Type B pancreatic cell (in vitro differentiated cells): ENCODE measurements around the gene UNC119. TPM values are rescaled to one million over a fixed set of nuclear protein-coding genes. Genes with fewer than 3 reads are reported as not detected.

Experiments
- DNase-seq: peaks from one replicate; pipeline ENCODE4 v3.0.0; 2021; ENCODE audit warnings: mixed read lengths; ENCODE audit not compliant: unreplicated experiment; ENCODE audit errors: extremely low spot score
- H3K27ac Mint-ChIP-seq: 2 replicates; pipeline ENCODE4 v1.8.0; 2021; ENCODE audit warnings: mild to moderate bottlenecking, mixed read lengths
- H3K27me3 Mint-ChIP-seq: 2 replicates; pipeline ENCODE4 v1.8.0; 2021; ENCODE audit warnings: mixed read lengths
- H3K36me3 Mint-ChIP-seq: 2 replicates; pipeline ENCODE4 v1.8.0; 2021; ENCODE audit warnings: mixed read lengths
- H3K4me1 Mint-ChIP-seq: one replicate; pipeline ENCODE4 v1.8.0; 2021; ENCODE audit warnings: mixed read lengths; ENCODE audit not compliant: unreplicated experiment
- H3K4me3 Mint-ChIP-seq: 2 replicates; pipeline ENCODE4 v1.8.0; 2021; ENCODE audit warnings: mild to moderate bottlenecking, mixed read lengths
- H3K9me3 Mint-ChIP-seq: 2 replicates; pipeline ENCODE4 v1.8.0; 2021; ENCODE audit warnings: mixed read lengths
- total RNA-seq: library from RNA; stranded (reverse); gene quantifications from 2 replicates; pipeline ENCODE4 v1.2.1, GENCODE V29; 2021; ENCODE audit warnings: low replicate concordance
- TF ChIP-seq, protein P1 (sequence below): fragments of 200-600 bp; sonication (generic); conservative IDR thresholded peaks from 2 replicates; pipeline ENCODE4 v1.5.0; 2021; ENCODE audit warnings: antibody characterized with exemption, mild to moderate bottlenecking

The UNC119 gene
- total RNA-seq, 1 donor from 2014 or later = 52.2 TPM

DNA sequence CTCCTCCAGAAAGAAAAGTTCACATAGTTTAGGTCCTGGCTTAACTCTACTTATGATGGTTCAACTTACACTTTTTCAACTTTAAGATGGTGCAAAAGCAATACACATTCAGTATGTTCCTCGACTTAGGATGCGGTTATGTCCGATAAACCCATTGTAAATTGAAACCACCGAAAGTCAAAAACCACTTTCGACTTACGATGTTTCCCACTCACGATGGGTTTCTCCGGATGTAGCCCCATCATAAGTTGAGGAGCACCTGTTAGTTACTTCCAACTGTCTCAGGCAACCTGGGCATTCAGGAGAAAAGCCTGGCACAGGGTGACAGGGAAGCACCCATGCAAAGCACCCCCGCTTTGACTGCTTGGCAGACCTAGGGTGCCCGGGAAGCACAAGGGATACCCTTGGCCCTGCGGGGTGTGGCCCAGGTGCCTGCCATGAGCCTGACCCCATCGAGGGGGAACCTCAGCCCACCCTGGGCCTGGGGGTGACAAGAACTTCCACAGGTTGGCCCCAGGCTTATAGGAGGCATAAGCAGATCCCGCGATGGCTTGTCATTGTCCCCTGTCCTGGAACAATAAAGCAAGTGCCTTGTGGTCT is 14.0 kb downstream of the UNC119 start:
- TF ChIP-seq, protein P1, sequence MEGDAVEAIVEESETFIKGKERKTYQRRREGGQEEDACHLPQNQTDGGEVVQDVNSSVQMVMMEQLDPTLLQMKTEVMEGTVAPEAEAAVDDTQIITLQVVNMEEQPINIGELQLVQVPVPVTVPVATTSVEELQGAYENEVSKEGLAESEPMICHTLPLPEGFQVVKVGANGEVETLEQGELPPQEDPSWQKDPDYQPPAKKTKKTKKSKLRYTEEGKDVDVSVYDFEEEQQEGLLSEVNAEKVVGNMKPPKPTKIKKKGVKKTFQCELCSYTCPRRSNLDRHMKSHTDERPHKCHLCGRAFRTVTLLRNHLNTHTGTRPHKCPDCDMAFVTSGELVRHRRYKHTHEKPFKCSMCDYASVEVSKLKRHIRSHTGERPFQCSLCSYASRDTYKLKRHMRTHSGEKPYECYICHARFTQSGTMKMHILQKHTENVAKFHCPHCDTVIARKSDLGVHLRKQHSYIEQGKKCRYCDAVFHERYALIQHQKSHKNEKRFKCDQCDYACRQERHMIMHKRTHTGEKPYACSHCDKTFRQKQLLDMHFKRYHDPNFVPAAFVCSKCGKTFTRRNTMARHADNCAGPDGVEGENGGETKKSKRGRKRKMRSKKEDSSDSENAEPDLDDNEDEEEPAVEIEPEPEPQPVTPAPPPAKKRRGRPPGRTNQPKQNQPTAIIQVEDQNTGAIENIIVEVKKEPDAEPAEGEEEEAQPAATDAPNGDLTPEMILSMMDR = no peak
- no peak for DNase-seq
- Mint-ChIP-seq H3K9me3 (no peaks in the 10 kb centered on the region), H3K36me3 (no peaks in the 10 kb centered on the region), H3K4me3 (no peak overlapping the region), H3K27me3 (no peaks in the 10 kb centered on the region), H3K4me1 (peaks cover 2% of the 10 kb centered on the region), H3K27ac (no peak overlapping the region)

DNA sequence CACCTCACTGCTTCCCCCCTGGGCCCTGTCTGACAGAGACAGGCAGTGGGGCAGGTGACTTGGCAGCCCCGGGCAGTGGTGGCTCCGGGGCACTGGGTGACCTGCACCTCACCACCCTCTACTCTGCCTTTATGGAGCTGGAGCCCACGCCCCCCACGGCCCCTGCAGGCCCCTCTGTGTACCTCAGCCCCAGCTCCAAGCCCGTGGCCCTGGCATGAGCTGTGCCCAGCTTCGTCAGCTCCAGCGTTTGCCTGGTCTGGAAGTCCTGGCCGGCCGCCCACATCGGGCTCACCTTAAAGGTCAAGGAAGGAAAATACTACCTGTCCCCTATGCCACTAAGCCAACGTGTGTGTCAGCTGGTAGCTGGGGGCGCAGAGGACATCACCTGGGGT is 15.2 kb downstream of the UNC119 start:
- no peak overlapping the region for H3K27ac Mint-ChIP-seq
- TF ChIP-seq, protein P1 = no peak
- DNase-seq = peak; percentile 58
- no peaks in the 10 kb centered on the region for H3K9me3 Mint-ChIP-seq
- H3K36me3 Mint-ChIP-seq = no peaks in the 10 kb centered on the region
- no peak overlapping the region for H3K4me3 Mint-ChIP-seq
- no peaks in the 10 kb centered on the region for H3K27me3 Mint-ChIP-seq
- H3K4me1 Mint-ChIP-seq = peaks cover 4% of the 10 kb centered on the region

DNA sequence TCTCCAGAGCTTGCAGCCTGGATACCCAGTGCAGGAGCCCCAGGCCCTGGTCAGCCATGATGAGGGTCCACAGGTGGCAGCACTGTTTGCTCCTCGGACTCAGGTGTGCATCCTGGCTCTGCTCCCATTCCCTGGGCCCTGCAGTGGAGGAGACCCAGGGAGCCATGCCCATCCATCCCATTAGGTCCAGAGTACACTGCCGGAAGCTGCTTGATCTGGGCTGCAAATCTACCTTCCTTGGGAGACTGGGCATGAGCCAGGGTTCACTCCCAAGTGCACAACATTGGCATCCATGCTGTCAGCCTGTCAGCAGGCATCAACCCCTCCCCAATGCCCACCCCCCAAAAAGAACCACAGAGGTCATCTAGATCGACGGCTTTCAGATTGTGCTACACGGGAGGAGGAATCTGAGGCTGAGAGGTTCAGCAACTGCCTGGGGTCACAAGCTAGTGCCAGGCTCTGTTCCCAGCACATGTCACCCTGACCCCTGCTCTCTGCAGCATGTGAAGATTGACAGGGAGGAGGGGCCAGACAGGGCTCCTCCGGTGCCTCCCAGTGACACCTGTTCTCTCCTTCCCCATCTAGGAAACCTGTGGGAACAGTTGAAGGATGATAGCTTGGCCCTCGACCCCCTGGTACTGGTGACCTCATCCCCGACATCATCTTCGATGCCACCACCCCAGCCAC is 15.7 kb downstream of the UNC119 start:
- Mint-ChIP-seq H3K27ac (no peak overlapping the region), H3K4me3 (no peak overlapping the region), H3K9me3 (no peaks in the 10 kb centered on the region), H3K36me3 (no peaks in the 10 kb centered on the region), H3K27me3 (no peaks in the 10 kb centered on the region), H3K4me1 (peaks cover 6% of the 10 kb centered on the region)
- DNase-seq = no peak
- TF ChIP-seq, protein P1 = no peak

DNA sequence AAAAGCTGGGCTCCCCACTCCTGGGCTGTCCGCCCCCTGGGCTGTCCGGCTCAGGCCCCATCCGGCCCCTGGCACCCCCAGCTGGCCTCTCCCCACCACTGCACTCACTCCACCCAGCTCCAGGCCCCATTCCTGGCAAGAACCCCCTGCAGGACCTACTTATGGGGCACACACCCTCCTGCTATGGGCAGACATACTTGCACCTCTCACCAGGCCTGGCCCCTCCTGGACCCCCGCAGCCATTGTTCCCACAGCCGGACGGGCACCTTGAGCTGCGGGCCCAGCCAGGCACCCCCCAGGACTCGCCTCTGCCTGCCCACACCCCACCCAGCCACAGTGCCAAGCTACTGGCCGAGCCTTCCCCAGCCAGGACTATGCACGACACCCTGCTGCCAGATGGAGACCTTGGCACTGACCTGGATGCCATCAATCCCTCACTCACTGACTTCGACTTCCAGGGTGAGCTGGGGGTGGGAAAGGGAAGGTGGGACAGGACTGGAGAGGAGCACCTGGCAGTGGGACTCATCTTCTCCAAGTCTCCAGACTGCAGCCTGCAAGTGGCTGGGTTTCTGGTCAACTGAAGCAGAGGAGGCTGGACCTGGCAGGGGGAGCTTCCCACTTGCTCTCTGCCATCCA is 17.6 kb downstream of the UNC119 start:
- Mint-ChIP-seq H3K36me3 (no peaks in the 10 kb centered on the region), H3K4me1 (peaks cover 8% of the 10 kb centered on the region)

DNA sequence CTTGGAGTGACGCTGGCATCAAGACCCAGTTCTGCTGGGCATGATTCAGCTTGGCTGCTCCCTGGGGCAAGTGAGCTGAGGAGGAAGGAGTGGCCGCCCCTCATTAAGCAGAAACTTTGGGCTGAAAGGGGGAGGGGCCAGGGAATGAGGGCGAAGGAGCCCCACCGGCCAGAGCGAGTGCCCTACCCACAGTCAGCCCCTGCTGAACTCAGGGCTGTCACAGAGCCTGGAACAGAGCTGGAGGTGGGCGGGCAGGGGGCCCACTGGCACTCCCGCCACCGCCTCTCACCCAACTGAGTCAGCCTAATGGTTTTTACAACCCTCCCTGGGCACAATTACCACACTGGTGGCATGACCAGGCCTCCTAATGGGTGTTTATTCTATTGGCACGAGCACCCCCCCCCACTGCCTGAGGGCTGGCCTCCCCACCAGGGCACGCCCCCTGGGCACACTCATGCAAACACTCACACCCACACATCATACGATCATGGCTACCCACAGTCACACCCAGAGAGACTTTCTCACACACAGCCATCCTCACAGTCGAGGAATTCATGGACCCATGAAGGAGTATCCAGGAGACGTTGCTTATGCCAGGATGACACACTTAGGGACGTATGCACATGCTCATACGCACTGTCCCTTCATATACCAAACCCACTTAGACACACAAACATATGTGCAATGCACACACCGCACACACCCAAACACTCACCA is 19.2 kb downstream of the UNC119 start:
- H3K27ac Mint-ChIP-seq = peak overlapping the region; percentile 16
- H3K4me3 Mint-ChIP-seq = no peak overlapping the region
- TF ChIP-seq, protein P1 = no peak
- H3K27me3 Mint-ChIP-seq = no peaks in the 10 kb centered on the region
- no peaks in the 10 kb centered on the region for H3K36me3 Mint-ChIP-seq
- DNase-seq = no peak
- H3K4me1 Mint-ChIP-seq = peaks cover 12% of the 10 kb centered on the region
- no peaks in the 10 kb centered on the region for H3K9me3 Mint-ChIP-seq

More for the DNA sequence above, 17.6 kb downstream of the UNC119 start:
- Mint-ChIP-seq H3K9me3 (no peaks in the 10 kb centered on the region), H3K4me3 (no peak overlapping the region), H3K27ac (no peak overlapping the region), H3K27me3 (no peaks in the 10 kb centered on the region)
- TF ChIP-seq, protein P1 = no peak
- DNase-seq = no peak
